GM12872 (cell line): ENCODE data around the gene ZNF397.

ENCODE experiments used
- TF ChIP-seq, protein P1 (sequence below): IDR thresholded peaks from 3 replicates; pipeline ENCODE4 v1.5.1; 2011; ENCODE audit warnings: low read depth, mild to moderate bottlenecking, low read length, moderate library complexity; ENCODE audit not compliant: insufficient read depth

Gene ZNF397

DNA sequence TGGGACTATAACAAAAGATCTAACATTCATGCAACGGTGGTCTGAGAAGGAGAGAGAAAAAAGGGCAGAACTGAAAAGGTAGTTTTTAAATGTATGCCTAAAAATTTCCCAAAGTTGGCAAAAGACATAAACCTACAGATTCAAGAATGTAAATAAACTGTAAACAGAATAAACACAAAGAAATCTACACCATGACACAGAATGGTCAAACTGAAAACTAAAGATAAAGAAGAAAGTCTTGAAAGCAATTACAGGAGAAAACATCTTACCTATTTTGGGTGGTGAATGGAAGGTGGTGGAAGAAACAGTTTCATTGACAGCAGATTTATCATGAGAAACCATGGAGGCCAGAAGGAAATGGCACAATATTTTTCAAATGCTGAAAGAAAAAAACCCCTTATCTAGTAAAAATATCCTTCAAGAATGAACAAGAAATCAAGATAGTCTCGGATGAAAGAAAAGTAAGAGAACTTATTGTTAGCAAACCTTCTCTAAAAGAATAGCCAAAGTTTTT lies 35.6 kb upstream of the ZNF397 start:
- TF ChIP-seq, protein P1, sequence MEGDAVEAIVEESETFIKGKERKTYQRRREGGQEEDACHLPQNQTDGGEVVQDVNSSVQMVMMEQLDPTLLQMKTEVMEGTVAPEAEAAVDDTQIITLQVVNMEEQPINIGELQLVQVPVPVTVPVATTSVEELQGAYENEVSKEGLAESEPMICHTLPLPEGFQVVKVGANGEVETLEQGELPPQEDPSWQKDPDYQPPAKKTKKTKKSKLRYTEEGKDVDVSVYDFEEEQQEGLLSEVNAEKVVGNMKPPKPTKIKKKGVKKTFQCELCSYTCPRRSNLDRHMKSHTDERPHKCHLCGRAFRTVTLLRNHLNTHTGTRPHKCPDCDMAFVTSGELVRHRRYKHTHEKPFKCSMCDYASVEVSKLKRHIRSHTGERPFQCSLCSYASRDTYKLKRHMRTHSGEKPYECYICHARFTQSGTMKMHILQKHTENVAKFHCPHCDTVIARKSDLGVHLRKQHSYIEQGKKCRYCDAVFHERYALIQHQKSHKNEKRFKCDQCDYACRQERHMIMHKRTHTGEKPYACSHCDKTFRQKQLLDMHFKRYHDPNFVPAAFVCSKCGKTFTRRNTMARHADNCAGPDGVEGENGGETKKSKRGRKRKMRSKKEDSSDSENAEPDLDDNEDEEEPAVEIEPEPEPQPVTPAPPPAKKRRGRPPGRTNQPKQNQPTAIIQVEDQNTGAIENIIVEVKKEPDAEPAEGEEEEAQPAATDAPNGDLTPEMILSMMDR = no peak

DNA sequence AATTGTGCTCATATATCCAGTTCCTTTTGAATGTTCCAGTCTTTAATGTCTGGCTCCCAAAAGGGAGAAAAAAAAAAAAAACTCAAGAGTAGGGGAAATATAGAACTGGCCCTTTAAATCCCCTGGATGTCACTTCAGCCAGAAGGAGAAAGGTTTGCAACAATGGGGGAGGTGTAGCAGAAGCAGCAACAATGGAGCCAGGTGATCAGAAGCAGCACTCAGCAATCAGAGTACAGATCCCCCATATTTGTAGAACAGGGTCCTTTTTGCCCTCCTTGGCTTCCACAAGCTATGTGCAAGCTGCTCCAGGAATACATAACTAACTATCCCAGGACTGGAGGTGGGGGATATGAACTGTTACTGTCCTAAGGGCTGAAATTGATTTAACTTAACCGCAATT lies 25.8 kb upstream of the ZNF397 start:
- TF ChIP-seq, protein P1 = no peak

DNA sequence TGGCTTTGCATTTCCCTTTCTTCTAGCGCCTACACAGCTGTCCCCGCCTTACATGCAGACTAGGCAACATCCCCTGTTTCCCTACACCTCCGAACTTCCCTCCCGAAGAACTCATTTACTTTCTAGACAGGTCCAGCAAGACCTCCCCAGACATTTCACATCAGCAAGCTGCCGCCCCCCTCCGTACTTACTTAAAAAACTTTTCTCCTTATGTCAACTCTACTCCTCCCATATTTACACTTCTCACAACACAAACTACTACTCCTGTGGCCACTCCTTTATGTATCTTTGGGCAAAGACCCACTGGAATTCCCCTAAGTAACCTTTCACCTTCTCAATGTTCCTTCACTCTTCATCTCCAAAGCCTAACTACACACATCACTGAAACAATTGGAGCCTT lies 20.4 kb upstream of the ZNF397 start:
- TF ChIP-seq, protein P1 = no peak

DNA sequence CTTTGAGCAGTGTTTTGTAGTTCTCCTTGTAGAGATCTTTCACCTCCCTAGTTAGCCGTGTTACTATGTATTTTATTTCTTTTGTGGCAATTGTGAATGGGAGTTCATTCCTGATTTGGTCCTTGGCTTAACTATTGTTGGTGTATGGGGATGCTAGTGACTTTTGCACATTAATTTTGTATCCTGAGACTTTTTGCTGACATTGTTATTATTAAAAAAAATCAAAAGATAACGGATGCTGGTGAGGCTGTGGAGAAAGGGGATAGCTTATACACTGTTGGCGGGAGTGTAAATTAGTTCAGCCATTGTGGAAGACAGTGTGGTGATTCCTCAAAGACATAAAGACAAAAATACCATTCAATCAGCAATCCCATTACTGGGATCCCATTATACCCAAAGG lies 17.0 kb upstream of the ZNF397 start:
- TF ChIP-seq, protein P1 = no peak

- TF ChIP-seq, protein P1 = no peak
These were observed 13.6 kb upstream of the ZNF397 start for GRCh38 chr18:35227254-35227653.

GRCh38 chr18:35231052-35231451 lies 9.8 kb upstream of the ZNF397 start:
- TF ChIP-seq, protein P1 = peak; percentile 78

GRCh38 chr18:35236571-35237363 lies 4.1 kb upstream of the ZNF397 start:
- TF ChIP-seq, protein P1 = no peak
